ENCODE measurements around the gene APBA2.

DNA sequence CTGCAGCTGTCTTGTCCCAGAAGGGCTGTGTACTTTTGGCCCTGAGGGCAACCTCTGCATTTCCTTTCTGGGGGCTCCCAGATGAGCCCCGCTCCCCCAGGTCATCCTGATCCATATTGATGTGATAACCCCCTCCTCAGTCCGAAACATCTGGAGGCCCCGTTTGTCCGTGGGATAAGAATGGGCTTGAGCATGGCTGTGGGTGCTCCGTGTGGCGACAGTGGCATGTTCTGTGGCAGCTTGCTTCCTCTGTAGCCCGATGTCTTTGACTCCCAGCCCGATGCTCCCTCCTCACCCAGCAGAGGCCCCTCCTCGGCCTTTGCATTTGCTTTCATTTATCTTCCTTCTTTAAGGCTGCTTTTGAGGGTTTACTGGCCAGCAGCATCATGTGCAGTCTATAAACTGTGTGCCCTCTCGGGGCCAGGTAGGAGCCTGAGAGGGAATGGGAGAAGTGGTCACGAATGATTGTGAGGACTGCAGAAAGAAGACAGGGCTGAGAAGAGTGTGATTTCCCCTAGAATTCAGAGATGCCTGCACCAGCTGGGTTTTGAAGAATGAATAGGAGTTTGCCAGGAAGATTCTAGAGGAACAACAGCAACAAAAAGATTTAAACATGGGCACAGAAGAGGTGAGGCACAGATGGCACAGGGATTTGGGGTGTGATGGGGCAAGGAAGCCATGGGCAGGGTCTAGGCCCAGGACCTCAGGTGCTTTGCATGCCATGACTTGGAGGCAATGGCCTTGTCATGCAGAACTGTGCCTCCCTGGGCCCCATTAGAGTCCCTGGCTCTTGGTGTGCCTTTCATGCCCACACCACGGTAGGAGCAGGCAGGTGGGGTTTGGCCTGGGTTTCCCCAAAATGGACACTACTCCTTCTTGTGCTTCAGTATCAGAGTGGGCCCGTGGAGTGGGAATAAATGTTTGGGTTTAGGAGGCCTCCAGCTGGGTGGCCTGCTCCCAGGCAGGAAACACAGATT, 34.2 kb downstream of the APBA2 start:
- TF ChIP-seq SREBF2 (IDR thresholded peaks at IDR 0.05) (no peak), CTCF (IDR thresholded peaks at IDR 0.05) (no peak), NR3C1 (IDR thresholded peaks at IDR 0.05) (no peak), EHMT2 (IDR thresholded peaks at IDR 0.05; ENCODE audit: low read depth) (no peak), CBX8 (IDR thresholded peaks at IDR 0.05) (no peak), MAX (IDR thresholded peaks at IDR 0.05) (no peak), ZC3H11A (IDR thresholded peaks at IDR 0.05) (no peak), SMC3 (IDR thresholded peaks at IDR 0.05) (no peak), E2F6 (IDR thresholded peaks at IDR 0.05; ENCODE audit: borderline replicate concordance, low read depth) (no peak)
